ENCODE data around the gene B3GNT4. TPM values are rescaled to one million over a fixed set of nuclear protein-coding genes. Genes with fewer than 3 reads are reported as not detected.

Gene B3GNT4
- total and polyA plus RNA-seq, 2 of the 13 experiments (the other 11 are each of a cell fraction or from before 2014, with no cell fraction given): 0.04 to 0.21 TPM

DNA sequence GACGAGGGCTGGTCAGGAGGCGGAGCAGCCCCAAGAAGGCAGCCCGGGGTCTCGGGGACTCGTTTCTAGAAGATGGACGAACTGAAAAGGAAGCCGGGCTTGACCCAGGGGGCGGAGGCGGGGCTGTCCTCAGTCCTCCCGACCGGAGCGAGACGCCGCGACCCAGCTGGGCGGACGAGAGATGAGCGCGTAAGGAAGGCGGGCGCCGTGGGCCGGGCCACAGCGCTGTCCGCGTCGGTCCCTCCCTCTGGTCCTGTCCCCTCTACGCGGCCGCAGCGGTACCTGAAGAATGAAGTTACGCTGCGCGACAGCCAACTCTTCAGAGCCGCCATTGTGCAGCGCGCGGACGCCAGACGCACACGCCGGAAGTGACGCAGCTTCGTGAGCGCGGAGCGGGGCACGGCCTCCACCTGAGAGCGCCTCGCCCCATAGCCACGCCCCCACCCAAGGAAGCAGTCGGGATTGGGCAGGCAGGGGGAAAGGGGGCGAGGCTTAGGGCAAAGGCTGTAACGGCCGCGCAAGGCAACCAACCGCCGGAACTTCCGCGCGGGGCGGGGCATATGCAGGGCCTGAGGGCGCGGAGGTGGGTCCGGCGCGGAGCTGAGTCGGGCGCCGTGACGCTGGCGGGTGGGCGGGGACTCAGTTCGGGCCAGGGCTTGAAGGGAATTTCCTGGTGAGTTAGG is 22.3 kb downstream of the B3GNT4 start, which contains the start of gene DIABLO (continued):
- TF ChIP-seq, protein P1, sequence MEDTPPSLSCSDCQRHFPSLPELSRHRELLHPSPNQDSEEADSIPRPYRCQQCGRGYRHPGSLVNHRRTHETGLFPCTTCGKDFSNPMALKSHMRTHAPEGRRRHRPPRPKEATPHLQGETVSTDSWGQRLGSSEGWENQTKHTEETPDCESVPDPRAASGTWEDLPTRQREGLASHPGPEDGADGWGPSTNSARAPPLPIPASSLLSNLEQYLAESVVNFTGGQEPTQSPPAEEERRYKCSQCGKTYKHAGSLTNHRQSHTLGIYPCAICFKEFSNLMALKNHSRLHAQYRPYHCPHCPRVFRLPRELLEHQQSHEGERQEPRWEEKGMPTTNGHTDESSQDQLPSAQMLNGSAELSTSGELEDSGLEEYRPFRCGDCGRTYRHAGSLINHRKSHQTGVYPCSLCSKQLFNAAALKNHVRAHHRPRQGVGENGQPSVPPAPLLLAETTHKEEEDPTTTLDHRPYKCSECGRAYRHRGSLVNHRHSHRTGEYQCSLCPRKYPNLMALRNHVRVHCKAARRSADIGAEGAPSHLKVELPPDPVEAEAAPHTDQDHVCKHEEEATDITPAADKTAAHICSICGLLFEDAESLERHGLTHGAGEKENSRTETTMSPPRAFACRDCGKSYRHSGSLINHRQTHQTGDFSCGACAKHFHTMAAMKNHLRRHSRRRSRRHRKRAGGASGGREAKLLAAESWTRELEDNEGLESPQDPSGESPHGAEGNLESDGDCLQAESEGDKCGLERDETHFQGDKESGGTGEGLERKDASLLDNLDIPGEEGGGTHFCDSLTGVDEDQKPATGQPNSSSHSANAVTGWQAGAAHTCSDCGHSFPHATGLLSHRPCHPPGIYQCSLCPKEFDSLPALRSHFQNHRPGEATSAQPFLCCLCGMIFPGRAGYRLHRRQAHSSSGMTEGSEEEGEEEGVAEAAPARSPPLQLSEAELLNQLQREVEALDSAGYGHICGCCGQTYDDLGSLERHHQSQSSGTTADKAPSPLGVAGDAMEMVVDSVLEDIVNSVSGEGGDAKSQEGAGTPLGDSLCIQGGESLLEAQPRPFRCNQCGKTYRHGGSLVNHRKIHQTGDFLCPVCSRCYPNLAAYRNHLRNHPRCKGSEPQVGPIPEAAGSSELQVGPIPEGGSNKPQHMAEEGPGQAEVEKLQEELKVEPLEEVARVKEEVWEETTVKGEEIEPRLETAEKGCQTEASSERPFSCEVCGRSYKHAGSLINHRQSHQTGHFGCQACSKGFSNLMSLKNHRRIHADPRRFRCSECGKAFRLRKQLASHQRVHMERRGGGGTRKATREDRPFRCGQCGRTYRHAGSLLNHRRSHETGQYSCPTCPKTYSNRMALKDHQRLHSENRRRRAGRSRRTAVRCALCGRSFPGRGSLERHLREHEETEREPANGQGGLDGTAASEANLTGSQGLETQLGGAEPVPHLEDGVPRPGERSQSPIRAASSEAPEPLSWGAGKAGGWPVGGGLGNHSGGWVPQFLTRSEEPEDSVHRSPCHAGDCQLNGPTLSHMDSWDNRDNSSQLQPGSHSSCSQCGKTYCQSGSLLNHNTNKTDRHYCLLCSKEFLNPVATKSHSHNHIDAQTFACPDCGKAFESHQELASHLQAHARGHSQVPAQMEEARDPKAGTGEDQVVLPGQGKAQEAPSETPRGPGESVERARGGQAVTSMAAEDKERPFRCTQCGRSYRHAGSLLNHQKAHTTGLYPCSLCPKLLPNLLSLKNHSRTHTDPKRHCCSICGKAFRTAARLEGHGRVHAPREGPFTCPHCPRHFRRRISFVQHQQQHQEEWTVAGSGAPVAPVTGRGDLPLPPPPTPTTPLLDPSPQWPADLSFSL (CRISPR knock-in tag; IDR thresholded peaks at IDR 0.05): no peak
- TF ChIP-seq HDAC2 (CRISPR knock-in tag; IDR thresholded peaks at IDR 0.05): peak; percentile 70
- TF ChIP-seq CHD2 (IDR thresholded peaks at IDR 0.05; ENCODE audit: low read depth, low read length): no peak
- TF ChIP-seq RBFOX2 (IDR thresholded peaks at IDR 0.05; ENCODE audit: low read depth, low read length): peak; percentile 98
- no peak for TF ChIP-seq NONO (IDR thresholded peaks at IDR 0.05)
- peak; percentile 94 for TF ChIP-seq NONO (CRISPR knock-in tag; conservative IDR thresholded peaks at IDR 0.05)
- no peak for TF ChIP-seq HNF4A (CRISPR knock-in tag; IDR thresholded peaks at IDR 0.05)
- TF ChIP-seq SP2 (CRISPR knock-in tag; IDR thresholded peaks at IDR 0.05): peak; percentile 85
- peak; percentile 71 for TF ChIP-seq ZNF768 (CRISPR knock-in tag; IDR thresholded peaks at IDR 0.05)
- TF ChIP-seq ZBTB42 (CRISPR knock-in tag; IDR thresholded peaks at IDR 0.05): 0 out of 2 replicates have a peak, but pooled peaks have one; percentile 20
- peak; percentile 70 for TF ChIP-seq FOXA3 (CRISPR knock-in tag; IDR thresholded peaks at IDR 0.05)
- TF ChIP-seq, protein P2, sequence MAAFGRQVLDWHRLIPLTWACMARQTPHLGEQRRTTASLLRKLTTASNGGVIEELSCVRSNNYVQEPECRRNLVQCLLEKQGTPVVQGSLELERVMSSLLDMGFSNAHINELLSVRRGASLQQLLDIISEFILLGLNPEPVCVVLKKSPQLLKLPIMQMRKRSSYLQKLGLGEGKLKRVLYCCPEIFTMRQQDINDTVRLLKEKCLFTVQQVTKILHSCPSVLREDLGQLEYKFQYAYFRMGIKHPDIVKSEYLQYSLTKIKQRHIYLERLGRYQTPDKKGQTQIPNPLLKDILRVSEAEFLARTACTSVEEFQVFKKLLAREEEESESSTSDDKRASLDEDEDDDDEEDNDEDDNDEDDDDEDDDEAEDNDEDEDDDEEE (CRISPR knock-in tag; IDR thresholded peaks at IDR 0.05): no peak
- TF ChIP-seq ZNF75D (CRISPR knock-in tag; IDR thresholded peaks at IDR 0.05; ENCODE audit: borderline replicate concordance): no peak
- no peak for TF ChIP-seq NR1H2 (CRISPR knock-in tag; IDR thresholded peaks at IDR 0.05; ENCODE audit: borderline replicate concordance, low read depth)
- TF ChIP-seq ZSCAN25 (CRISPR knock-in tag; IDR thresholded peaks at IDR 0.05): no peak
- 0 out of 2 replicates have a peak, but pooled peaks have one; percentile 74 for TF ChIP-seq SNAPC2 (CRISPR knock-in tag; IDR thresholded peaks at IDR 0.05)
- no peak for TF ChIP-seq CCAR2 (optimal IDR thresholded peaks at IDR 0.05; ENCODE audit: low read depth, low read length)
- 0 out of 2 replicates have a peak, but pooled peaks have one; percentile 13 for TF ChIP-seq BRCA1 (CRISPR knock-in tag; IDR thresholded peaks at IDR 0.05)
- TF ChIP-seq, protein P3, sequence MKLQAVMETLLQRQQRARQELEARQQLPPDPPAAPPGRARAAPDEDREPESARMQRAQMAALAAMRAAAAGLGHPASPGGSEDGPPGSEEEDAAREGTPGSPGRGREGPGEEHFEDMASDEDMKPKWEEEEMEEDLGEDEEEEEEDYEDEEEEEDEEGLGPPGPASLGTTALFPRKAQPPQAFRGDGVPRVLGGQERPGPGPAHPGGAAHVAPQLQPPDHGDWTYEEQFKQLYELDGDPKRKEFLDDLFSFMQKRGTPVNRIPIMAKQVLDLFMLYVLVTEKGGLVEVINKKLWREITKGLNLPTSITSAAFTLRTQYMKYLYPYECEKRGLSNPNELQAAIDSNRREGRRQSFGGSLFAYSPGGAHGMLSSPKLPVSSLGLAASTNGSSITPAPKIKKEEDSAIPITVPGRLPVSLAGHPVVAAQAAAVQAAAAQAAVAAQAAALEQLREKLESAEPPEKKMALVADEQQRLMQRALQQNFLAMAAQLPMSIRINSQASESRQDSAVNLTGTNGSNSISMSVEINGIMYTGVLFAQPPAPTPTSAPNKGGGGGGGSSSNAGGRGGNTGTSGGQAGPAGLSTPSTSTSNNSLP (IDR thresholded peaks at IDR 0.05; ENCODE audit: low read depth, low read length): no peak
- TF ChIP-seq CENPT (CRISPR knock-in tag; IDR thresholded peaks at IDR 0.05; ENCODE audit: low read depth): peak; percentile 76; the same call in 1 of the 2 replicates
- 0 out of 2 replicates have a peak, but pooled peaks have one; percentile 64 for TF ChIP-seq NFKBIZ (CRISPR knock-in tag; IDR thresholded peaks at IDR 0.05)

Measured in HepG2 (cell line).